HCT116 (cell line): ENCODE results near the gene CEP20. TPM values are rescaled to one million over a fixed set of nuclear protein-coding genes. Genes with fewer than 3 reads are reported as not detected.

Experiments
- ATAC-seq: fragments of 200-7000 bp; cut with Tn5 transposase; 2 replicates; pipeline ENCODE4 v1.9.1; 2020; ENCODE audit warnings: mild to moderate bottlenecking, moderate library complexity
- BruUV-seq: library from RNA; stranded (reverse); fragments of 400-500 nt; replicated peaks from 2 replicates; lab custom pipeline; 2021; lab: Mats Ljungman, UMichigan
- CTCF ChIA-PET: fragments of 300-600 bp; sonication (Branson Sonifier 250); formaldehyde crosslinking; loops from one replicate; lab custom pipeline; 2021; ENCODE audit warnings: antibody characterized with exemption; lab: Charles Lee
- POLR2A ChIA-PET: fragments of 300-600, 350-600 bp; sonication (Branson Sonifier 250); formaldehyde crosslinking; loops from one replicate; lab custom pipeline; 2021; ENCODE audit warnings: antibody characterized with exemption; lab: Charles Lee
- RAD21 ChIA-PET, 2 experiments: fragments of 300-600 bp; sonication (Branson Sonifier 250); formaldehyde crosslinking; loops; one replicate each; lab custom pipeline; 2023; ENCODE audit warnings: low total read pairs in 2 of 2; ENCODE audit not compliant: uncharacterized antibody in 2 of 2, unreplicated experiment in 2 of 2, low non-redundant PET in 1 of 2; lab: Charles Lee
- DNase-seq: peaks from one replicate; pipeline ENCODE4 v3.0.0-alpha.2; 2010; ENCODE audit warnings: low read depth, low spot score
- H2AFZ ChIP-seq: fragments of 200-600 bp; shearing (Covaris generic), sonication (generic); 2 replicates; pipeline ENCODE4 v1.6.1; 2017; ENCODE audit warnings: low read depth, mixed run types, mixed read lengths, antibody characterized with exemption, low read length; ENCODE audit not compliant: poor library complexity, severe bottlenecking
- H3K27ac ChIP-seq: 2 replicates; pipeline ENCODE4 v1.5.1; 2012; ENCODE audit warnings: low read depth, low read length
- H3K27me3 ChIP-seq: fragments of 200-600 bp; sonication (generic); 2 replicates; pipeline ENCODE4 v1.6.1; 2016; ENCODE audit warnings: mixed run types, low read length, mixed read lengths; ENCODE audit not compliant: insufficient read depth
- H3K36me3 ChIP-seq, 2 experiments: fragments of 200-500 bp in 1 of 2; fragments of 200-600 bp in 1 of 2; sonication (Bioruptor generic) in 1 of 2; sonication (generic) in 1 of 2; 2 replicates each; pipeline versions ENCODE4 v1.5.1 to v1.6.1; 2014 to 2016; ENCODE audit warnings: low read length in 2 of 2, inconsistent platforms in 1 of 2, mixed read lengths in 1 of 2, mixed run types in 1 of 2; ENCODE audit not compliant: insufficient read depth in 2 of 2, control insufficient read depth in 1 of 2
- H3K4me1 ChIP-seq, 2 experiments: fragments of 200-600 bp in 1 of 2; sonication (generic) in 1 of 2; 2 replicates each; pipeline versions ENCODE4 v1.5.1 to v1.6.1; 2012 to 2017; ENCODE audit warnings: low read length in 2 of 2, inconsistent platforms in 1 of 2, mild to moderate bottlenecking in 1 of 2, mixed read lengths in 1 of 2, mixed run types in 1 of 2, moderate library complexity in 1 of 2; ENCODE audit not compliant: insufficient read depth in 2 of 2, control insufficient read depth in 1 of 2
- H3K4me2 ChIP-seq: fragments of 200-600 bp; sonication (generic); 2 replicates; pipeline ENCODE4 v1.6.1; 2017; ENCODE audit warnings: mixed run types, low read length, mixed read lengths
- H3K4me3 ChIP-seq, 2 experiments: fragments of 200-600 bp in 1 of 2; sonication (generic) in 1 of 2; replicated peaks in 1 of 2; 2 replicates each; pipeline ENCODE4 v1.5.1; 2011 to 2016; ENCODE audit warnings: low read length in 2 of 2, control low read depth in 1 of 2, low read depth in 1 of 2, mild to moderate bottlenecking in 1 of 2, mixed read lengths in 1 of 2, mixed run types in 1 of 2
- H3K79me2 ChIP-seq: fragments of 200-600 bp; sonication (generic); 2 replicates; pipeline ENCODE4 v1.6.1; 2017; ENCODE audit warnings: mild to moderate bottlenecking, mixed run types, low read length, moderate library complexity, mixed read lengths; ENCODE audit not compliant: insufficient read depth
- H3K9ac ChIP-seq: fragments of 200-600 bp; sonication (generic); 2 replicates; pipeline ENCODE4 v1.6.1; 2016; ENCODE audit warnings: low read length, mixed read lengths
- H3K9me2 ChIP-seq: fragments of 200-600 bp; sonication (generic), shearing (Covaris generic); 2 replicates; pipeline ENCODE4 v1.6.1; 2017; ENCODE audit warnings: mixed run types, mild to moderate bottlenecking, moderate library complexity; ENCODE audit not compliant: insufficient read depth
- H3K9me3 ChIP-seq, 2 experiments: fragments of 200-500 bp in 1 of 2; fragments of 200-600 bp in 1 of 2; sonication (Bioruptor generic) in 1 of 2; sonication (generic) in 1 of 2; 2 replicates each; pipeline ENCODE4 v1.6.1; 2014 to 2017; ENCODE audit warnings: low read length in 2 of 2, mixed read lengths in 2 of 2, inconsistent platforms in 1 of 2, low read depth in 1 of 2, mild to moderate bottlenecking in 1 of 2, mixed run types in 1 of 2, moderate library complexity in 1 of 2; ENCODE audit not compliant: control insufficient read depth in 1 of 2, insufficient read depth in 1 of 2
- H4K20me1 ChIP-seq: fragments of 200-600 bp; sonication (generic), shearing (Covaris generic); 2 replicates; pipeline ENCODE4 v1.6.1; 2017; ENCODE audit warnings: mixed run types, mild to moderate bottlenecking, moderate library complexity; ENCODE audit not compliant: insufficient read depth
- ATF3 ChIP-seq: IDR thresholded peaks from 2 replicates; pipeline ENCODE4 v1.6.1; 2012
- CBX3 ChIP-seq: IDR thresholded peaks from 2 replicates; pipeline ENCODE4 v1.6.1; 2012; ENCODE audit warnings: low read depth
- CEBPB ChIP-seq: IDR thresholded peaks from 2 replicates; pipeline ENCODE4 v1.6.1; 2012; ENCODE audit warnings: low read depth
- CTCF ChIP-seq, 3 experiments: fragments of 200-600 bp in 1 of 3; sonication (generic) in 1 of 3; IDR thresholded peaks in 2 of 3; conservative IDR thresholded peaks in 1 of 3; 2 replicates each; pipeline ENCODE4 v1.5.1; 2012 to 2017; ENCODE audit warnings: low read depth in 2 of 3, low read length in 2 of 3, antibody characterized with exemption in 1 of 3, borderline replicate concordance in 1 of 3, control low read depth in 1 of 3, mild to moderate bottlenecking in 1 of 3, mixed read lengths in 1 of 3, mixed run types in 1 of 3, moderate library complexity in 1 of 3; ENCODE audit not compliant: insufficient read depth in 1 of 3
- FOSL1 ChIP-seq: IDR thresholded peaks from 2 replicates; pipeline ENCODE4 v1.6.1; 2012; ENCODE audit warnings: low read depth
- JUND ChIP-seq: IDR thresholded peaks from 2 replicates; pipeline ENCODE4 v1.6.1; 2012
- MAX ChIP-seq: IDR thresholded peaks from 2 replicates; pipeline ENCODE4 v1.6.1; 2012
- RAD21 ChIP-seq: IDR thresholded peaks from 2 replicates; pipeline ENCODE4 v1.6.1; 2012; ENCODE audit warnings: low read depth, mild to moderate bottlenecking
- REST ChIP-seq: IDR thresholded peaks from 2 replicates; pipeline ENCODE4 v1.6.1; 2012; ENCODE audit warnings: low read depth
- SP1 ChIP-seq: IDR thresholded peaks from 2 replicates; pipeline ENCODE4 v1.6.1; 2012; ENCODE audit warnings: low read depth
- SRF ChIP-seq: IDR thresholded peaks from 2 replicates; pipeline ENCODE4 v1.6.1; 2012; ENCODE audit warnings: low read depth
- ZBTB33 ChIP-seq: IDR thresholded peaks from 2 replicates; pipeline ENCODE4 v1.6.1; 2011; ENCODE audit warnings: mild to moderate bottlenecking, low read length, moderate library complexity; ENCODE audit not compliant: insufficient replicate concordance; ENCODE audit errors: extremely low read depth
- ZFX ChIP-seq: fragments of 450-650 bp; IDR thresholded peaks from 2 replicates; pipeline ENCODE4 v1.6.1; 2017
- ZNF274 ChIP-seq: fragments of 200-500 bp; sonication (Bioruptor generic); IDR thresholded peaks from 2 replicates; pipeline ENCODE4 v1.6.1; 2014; ENCODE audit warnings: mild to moderate bottlenecking, low read depth, low read length, inconsistent platforms
- intact Hi-C: fragments of 100-400 bp; cut with micrococcal nuclease; formaldehyde crosslinking; loops from 2 replicates; pipeline ENCODE4 v1.10.0; 2022
- total RNA-seq: library from RNA; stranded (reverse); gene quantifications from one replicate; pipeline ENCODE4 v1.2.1, GENCODE V29; 2021; ENCODE audit not compliant: unreplicated experiment

Gene CEP20
- total RNA-seq, 1 experiment from 2014 or later, result 67.7 TPM

GRCh38 chr16:15925631-15926030, 37.2 kb upstream of the CEP20 start (continued):
- TF ChIP-seq ATF3, result no peak
- no peak for TF ChIP-seq FOSL1
- no peak for TF ChIP-seq REST
- no peak for TF ChIP-seq SRF
- TF ChIP-seq ZNF274, result no peak
- no peak for TF ChIP-seq JUND
- no peak for TF ChIP-seq CBX3
- no peak for TF ChIP-seq SP1
- no peak for TF ChIP-seq CEBPB
- no peak for TF ChIP-seq MAX
- TF ChIP-seq ZFX, result no peak

- no peaks in the 10 kb centered on the region for H3K27me3 ChIP-seq
- no peaks in the 10 kb centered on the region for H4K20me1 ChIP-seq
- no peak overlapping the region for H3K4me3 ChIP-seq
- no peaks in the 10 kb centered on the region for H3K9me2 ChIP-seq
- DNase-seq (no peak), ATAC-seq (peak; percentile 23; the same call in 1 of the 2 replicates)
- RAD21 ChIA-PET, result no interaction called here
- CTCF ChIA-PET, result no interaction called here
- H3K9ac ChIP-seq, result no peak overlapping the region
- POLR2A ChIA-PET, result no interaction called here
- H3K4me1 ChIP-seq, result peaks cover 4 to 12% of the 10 kb centered on the region in 2 experiments
- H3K4me2 ChIP-seq, result no peak overlapping the region
- no peaks in the 10 kb centered on the region for H3K79me2 ChIP-seq
- H3K36me3 ChIP-seq, result no peaks in the 10 kb centered on the region
- H2AFZ ChIP-seq, result no peak overlapping the region
- no TSS peak for BruUV-seq
- intact Hi-C loops, result no loop called here
- no peak overlapping the region for H3K27ac ChIP-seq
- H3K9me3 ChIP-seq, result no peaks in the 10 kb centered on the region
- TF ChIP-seq REST (no peak), RAD21 (no peak), MAX (no peak), ZFX (no peak), ZBTB33 (no peak), CTCF (IDR thresholded peaks at IDR 0.05 in 2 of 3, conservative IDR thresholded peaks at IDR 0.05 in 1 of 3; ENCODE audit: borderline replicate concordance in 1 of 3, insufficient read depth in 1 of 3, low read depth in 2 of 3, low read length in 2 of 3) (no peak)
These were observed 36.6 kb upstream of the CEP20 start for GRCh38 chr16:15924996-15925395.
